GM12878 (cell line): ENCODE data around the gene COL23A1. TPM values are rescaled to one million over a fixed set of nuclear protein-coding genes. Genes with fewer than 3 reads are reported as not detected.

Experiments used
- ATAC-seq: fragments of 200-7000 bp; cut with Tn5 transposase; 3 replicates; pipeline ENCODE4 v1.9.1; 2020; ENCODE audit warnings: mild to moderate bottlenecking, moderate library complexity
- BruUV-seq: library from RNA; stranded (reverse); fragments of 400-500 nt; replicated peaks from 2 replicates; lab custom pipeline; 2021; lab: Mats Ljungman, UMichigan
- CTCF ChIA-PET: fragments of 300-600 bp; sonication (Branson Sonifier 250); formaldehyde crosslinking; extraction: SDS; loops from one replicate; lab custom pipeline; 2021; ENCODE audit warnings: inconsistent platforms; lab: Yijun Ruan, JAX
- POLR2A ChIA-PET: fragments of 350-600 bp; formaldehyde crosslinking; extraction: SDS; loops from one replicate; lab custom pipeline; 2021; ENCODE audit warnings: inconsistent platforms; lab: Charles Lee
- RAD21 ChIA-PET: fragments of 300-600 bp; sonication (Branson Sonifier 250); formaldehyde crosslinking; loops from one replicate; lab custom pipeline; 2023; ENCODE audit warnings: antibody characterized with exemption; ENCODE audit not compliant: unreplicated experiment; lab: Charles Lee
- SMC1A ChIA-PET: fragments of 300-600 bp; sonication (Branson Sonifier 250); formaldehyde crosslinking; loops from one replicate; lab custom pipeline; 2023; ENCODE audit not compliant: unreplicated experiment, uncharacterized antibody; lab: Charles Lee
- DNase-seq: peaks from one replicate; pipeline ENCODE4 v3.0.0-alpha.2; 2011; ENCODE audit warnings: low read depth, low spot score
- FAIRE-seq: peaks from 3 replicates; lab custom pipeline; 2011; peaks lifted over from hg19 to GRCh38; lab: Jason Lieb, UNC
- H2AFZ ChIP-seq: 2 replicates; pipeline ENCODE4 v1.6.0; 2011; ENCODE audit warnings: low read depth, low read length, control low read depth; ENCODE audit not compliant: control insufficient read depth
- H3K27ac ChIP-seq: 2 replicates; pipeline ENCODE4 v1.5.1; 2011; ENCODE audit warnings: control low read depth; ENCODE audit not compliant: control insufficient read depth, insufficient read depth
- H3K27me3 ChIP-seq, 2 experiments: replicated peaks in 1 of 2; 2 replicates each; pipeline versions ENCODE4 v1.6.0 to v1.6.1; 2011; ENCODE audit warnings: low read length in 1 of 2; ENCODE audit not compliant: control insufficient read depth in 2 of 2, insufficient read depth in 2 of 2
- H3K36me3 ChIP-seq, 2 experiments: 2 replicates each; pipeline ENCODE4 v1.5.1; 2011; ENCODE audit warnings: low read length in 1 of 2; ENCODE audit not compliant: control insufficient read depth in 2 of 2, insufficient read depth in 2 of 2
- H3K4me1 ChIP-seq: 2 replicates; pipeline ENCODE4 v1.6.1; 2011; ENCODE audit warnings: mild to moderate bottlenecking, low read length, moderate library complexity, mixed read lengths; ENCODE audit not compliant: control insufficient read depth, insufficient read depth
- H3K4me2 ChIP-seq: 2 replicates; pipeline ENCODE4 v1.6.0; 2011; ENCODE audit warnings: control low read depth; ENCODE audit not compliant: control insufficient read depth, insufficient read depth
- H3K4me3 ChIP-seq: fragments of 200-600 bp; sonication (generic); 2 replicates; pipeline ENCODE4 v1.5.1; 2016
- H3K79me2 ChIP-seq: 2 replicates; pipeline ENCODE4 v1.6.0; 2011; ENCODE audit warnings: low read length; ENCODE audit not compliant: control insufficient read depth, insufficient read depth
- H3K9ac ChIP-seq: 2 replicates; pipeline ENCODE4 v1.8.0; 2011; ENCODE audit warnings: low read length, control low read depth, mixed read lengths; ENCODE audit not compliant: control insufficient read depth, insufficient read depth
- H3K9me3 ChIP-seq: replicated peaks from 3 replicates; pipeline ENCODE4 v1.5.1; 2011; ENCODE audit warnings: mild to moderate bottlenecking, low read length; ENCODE audit not compliant: control insufficient read depth, insufficient read depth
- H4K20me1 ChIP-seq: 2 replicates; pipeline ENCODE4 v1.6.0; 2011; ENCODE audit not compliant: control insufficient read depth, insufficient read depth
- ASH2L ChIP-seq: fragments of 300-600, 200-600 bp; sonication (generic); IDR thresholded peaks from 2 replicates; pipeline ENCODE4 v1.6.1; 2017; ENCODE audit warnings: low read depth, mild to moderate bottlenecking, borderline replicate concordance
- BRCA1 ChIP-seq: IDR thresholded peaks from 2 replicates; pipeline ENCODE4 v1.6.1; 2011; ENCODE audit warnings: low read depth, low read length, improper control_type of control experiment
- DPF2 ChIP-seq: fragments of 450-650 bp; IDR thresholded peaks from 2 replicates; pipeline ENCODE4 v1.6.1; 2017; ENCODE audit warnings: mild to moderate bottlenecking
- ESRRA ChIP-seq: IDR thresholded peaks from 2 replicates; pipeline ENCODE4 v1.6.1; 2012; ENCODE audit warnings: mild to moderate bottlenecking, low read length, improper control_type of control experiment
- GATAD2B ChIP-seq: fragments of 450-650 bp; conservative IDR thresholded peaks from 2 replicates; pipeline ENCODE4 v1.6.1; 2017; ENCODE audit warnings: low read depth, mild to moderate bottlenecking, moderate library complexity
- MYB ChIP-seq: fragments of 150-350 bp; IDR thresholded peaks from 2 replicates; pipeline ENCODE4 v1.6.1; 2014; ENCODE audit warnings: mild to moderate bottlenecking, low read depth, low read length, borderline replicate concordance
- PAX8 ChIP-seq: fragments of 450-650 bp; IDR thresholded peaks from 2 replicates; pipeline ENCODE4 v1.6.1; 2017; ENCODE audit warnings: mild to moderate bottlenecking, moderate library complexity
- PML ChIP-seq: IDR thresholded peaks from 2 replicates; pipeline ENCODE4 v1.6.1; 2012; ENCODE audit warnings: low read length, inconsistent platforms
- RAD21 ChIP-seq: IDR thresholded peaks from 2 replicates; pipeline ENCODE4 v1.6.1; 2011; ENCODE audit warnings: mild to moderate bottlenecking, low read depth, low read length, moderate library complexity; ENCODE audit not compliant: insufficient read depth
- RBBP5 ChIP-seq: fragments of 200-600 bp; sonication (generic); conservative IDR thresholded peaks from 2 replicates; pipeline ENCODE4 v1.6.1; 2016
- SRF ChIP-seq, 2 experiments: IDR thresholded peaks; 2 replicates each; pipeline ENCODE4 v1.6.1; 2011; ENCODE audit warnings: low read depth in 2 of 2, low read length in 2 of 2, mild to moderate bottlenecking in 1 of 2, moderate library complexity in 1 of 2
- TARDBP ChIP-seq: IDR thresholded peaks from 2 replicates; pipeline ENCODE4 v1.6.1; 2016; ENCODE audit warnings: borderline replicate concordance
- ZNF24 ChIP-seq: fragments of 450-650 bp; IDR thresholded peaks from 2 replicates; pipeline ENCODE4 v1.6.1; 2017; ENCODE audit warnings: antibody characterized with exemption, mild to moderate bottlenecking
- WGBS: methylation state at CpG from one replicate; pipeline ENCODE4 v1.1.6; 2016; ENCODE audit warnings: low lambda C conversion rate; ENCODE audit not compliant: insufficient replicate concordance, insufficient coverage; ENCODE audit errors: missing lambda C conversion rate; 5-methylcytosine and 5-hydroxymethylcytosine counted together
- in situ Hi-C: fragments of 300-500 bp; cut with MboI; formaldehyde crosslinking; loops from 9 replicates; pipeline ENCODE4 v1.14.3; 2018; ENCODE audit warnings: mixed read lengths
- intact Hi-C: fragments of 100-400 bp; cut with micrococcal nuclease; formaldehyde crosslinking; loops from one replicate; pipeline ENCODE4 v1.14.2; 2022; ENCODE audit not compliant: unreplicated experiment
- polyA plus RNA-seq, 11 experiments: library from polyadenylated mRNA; depleted of rRNA in 4 of 11; unstranded in 6 of 11; stranded (reverse) in 5 of 11; fragments of >200 nt; fragmentation: Nextera tagmentation in 4 of 11; fragmentation: Illumina TruSeq in 1 of 11; extraction: Ambion mirVana in 4 of 11; extraction: Trizol in 1 of 11; gene quantifications; 1 replicate in 1 of 11; 2 replicates in 10 of 11; pipeline versions ENCODE4 v1.2.1 to v1.2.3, GENCODE V29; 2011 to 2016; ENCODE audit warnings: inconsistent platforms in 2 of 11, missing spikeins in 2 of 11, low read depth in 1 of 11
- total RNA-seq, 4 experiments: library from RNA; depleted of rRNA in 3 of 4; stranded (reverse); fragments of >200 nt in 3 of 4; fragmentation: Illumina TruSeq in 1 of 4; extraction: Trizol in 1 of 4; gene quantifications; 2 replicates each; pipeline versions ENCODE4 v1.2.1 to v1.2.3, GENCODE V29; 2013 to 2021
- TF ChIP-seq, protein P1 (sequence below): IDR thresholded peaks from 2 replicates; pipeline ENCODE4 v1.6.1; 2011; ENCODE audit warnings: borderline replicate concordance, low read depth, mild to moderate bottlenecking, moderate library complexity, low read length; ENCODE audit not compliant: insufficient read depth, poor library complexity, severe bottlenecking
- TF ChIP-seq, protein P2 (sequence below): IDR thresholded peaks from 2 replicates; pipeline ENCODE4 v1.6.1; 2012; ENCODE audit warnings: low read depth, low read length, improper control_type of control experiment
- TF ChIP-seq, protein P3 (sequence below): fragments of 450-650 bp; IDR thresholded peaks from 2 replicates; pipeline ENCODE4 v1.6.1; 2018; ENCODE audit warnings: borderline replicate concordance, mild to moderate bottlenecking; ENCODE audit not compliant: partially characterized antibody
- TF ChIP-seq, protein P4 (sequence below): fragments of 450-650 bp; IDR thresholded peaks from 2 replicates; pipeline ENCODE4 v1.6.1; 2017; ENCODE audit warnings: borderline replicate concordance
- TF ChIP-seq, protein P5 (sequence below), 3 experiments: IDR thresholded peaks in 2 of 3; conservative IDR thresholded peaks in 1 of 3; 2 replicates each; pipeline ENCODE4 v1.5.1; 2011; ENCODE audit warnings: low read depth in 3 of 3, low read length in 3 of 3, mild to moderate bottlenecking in 3 of 3, control low read depth in 2 of 3, moderate library complexity in 2 of 3, inconsistent platforms in 1 of 3, mixed read lengths in 1 of 3; ENCODE audit not compliant: control insufficient read depth in 2 of 3, insufficient read depth in 1 of 3; ENCODE audit errors: extremely low read depth in 1 of 3

Gene COL23A1
- total and polyA plus RNA-seq, 10 of the 15 experiments (the other 5 are each of a cell fraction or from before 2014, with no cell fraction given): 0.03 to 0.83 (median 0.09) TPM; not detected in 5

DNA sequence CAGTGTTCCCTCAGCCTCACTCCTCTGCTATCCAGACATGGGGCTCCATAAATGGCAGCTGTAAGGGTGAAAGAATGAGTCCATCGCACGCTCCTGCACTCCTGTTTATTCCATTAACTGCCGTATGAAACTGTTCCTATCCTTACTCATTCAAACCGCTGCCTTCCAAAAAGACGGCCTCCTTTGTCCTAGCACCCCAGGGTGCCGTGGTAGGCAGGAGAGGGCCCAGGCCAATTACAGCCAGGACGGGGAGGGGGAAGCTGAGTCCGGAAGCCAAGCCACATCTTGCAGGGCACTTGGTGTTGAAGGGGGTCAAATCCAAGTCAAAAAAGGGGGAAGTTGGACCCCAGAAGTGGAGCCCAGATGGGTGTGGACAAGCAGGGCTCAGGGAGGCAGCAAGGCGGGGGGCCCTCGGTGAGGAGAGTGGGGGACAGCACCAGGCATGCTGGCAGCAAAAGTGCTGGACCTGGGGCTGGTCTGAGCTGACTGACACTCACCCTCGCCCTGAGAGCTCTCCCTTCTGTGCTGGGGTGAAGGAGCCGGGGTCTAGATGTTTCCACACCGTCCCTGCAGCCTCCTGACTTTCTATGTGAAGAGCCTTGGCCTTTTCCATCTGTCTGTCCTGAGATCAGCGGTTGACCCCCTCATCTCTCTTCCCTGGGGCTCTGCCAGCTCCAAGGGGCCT, 63.3 kb downstream of the COL23A1 start:
- DNase-seq: no peak
- ChIA-PET CTCF (no interaction called here), POLR2A (no interaction called here), RAD21 (no interaction called here), SMC1A (no interaction called here)
- Histone ChIP-seq H3K4me2 (no peak overlapping the region), H3K27ac (no peak overlapping the region), H2AFZ (no peak overlapping the region), H3K9me3 (no peaks in the 10 kb centered on the region), H3K36me3 (no peaks in the 10 kb centered on the region), H3K27me3 (no peaks in the 10 kb centered on the region), H3K4me3 (no peak overlapping the region), H3K4me1 (no peaks in the 10 kb centered on the region), H4K20me1 (no peaks in the 10 kb centered on the region), H3K9ac (no peak overlapping the region), H3K79me2 (no peaks in the 10 kb centered on the region)
- TF ChIP-seq, protein P1, sequence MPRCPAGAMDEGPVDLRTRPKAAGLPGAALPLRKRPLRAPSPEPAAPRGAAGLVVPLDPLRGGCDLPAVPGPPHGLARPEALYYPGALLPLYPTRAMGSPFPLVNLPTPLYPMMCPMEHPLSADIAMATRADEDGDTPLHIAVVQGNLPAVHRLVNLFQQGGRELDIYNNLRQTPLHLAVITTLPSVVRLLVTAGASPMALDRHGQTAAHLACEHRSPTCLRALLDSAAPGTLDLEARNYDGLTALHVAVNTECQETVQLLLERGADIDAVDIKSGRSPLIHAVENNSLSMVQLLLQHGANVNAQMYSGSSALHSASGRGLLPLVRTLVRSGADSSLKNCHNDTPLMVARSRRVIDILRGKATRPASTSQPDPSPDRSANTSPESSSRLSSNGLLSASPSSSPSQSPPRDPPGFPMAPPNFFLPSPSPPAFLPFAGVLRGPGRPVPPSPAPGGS: no peak
- no peak for TF ChIP-seq PAX8
- no peak for TF ChIP-seq PML
- no peak for TF ChIP-seq GATAD2B
- TF ChIP-seq RAD21: no peak
- TF ChIP-seq, protein P2, sequence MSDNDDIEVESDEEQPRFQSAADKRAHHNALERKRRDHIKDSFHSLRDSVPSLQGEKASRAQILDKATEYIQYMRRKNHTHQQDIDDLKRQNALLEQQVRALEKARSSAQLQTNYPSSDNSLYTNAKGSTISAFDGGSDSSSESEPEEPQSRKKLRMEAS: no peak
- TF ChIP-seq BRCA1: no peak
- TF ChIP-seq TARDBP: no peak
- TF ChIP-seq, protein P3, sequence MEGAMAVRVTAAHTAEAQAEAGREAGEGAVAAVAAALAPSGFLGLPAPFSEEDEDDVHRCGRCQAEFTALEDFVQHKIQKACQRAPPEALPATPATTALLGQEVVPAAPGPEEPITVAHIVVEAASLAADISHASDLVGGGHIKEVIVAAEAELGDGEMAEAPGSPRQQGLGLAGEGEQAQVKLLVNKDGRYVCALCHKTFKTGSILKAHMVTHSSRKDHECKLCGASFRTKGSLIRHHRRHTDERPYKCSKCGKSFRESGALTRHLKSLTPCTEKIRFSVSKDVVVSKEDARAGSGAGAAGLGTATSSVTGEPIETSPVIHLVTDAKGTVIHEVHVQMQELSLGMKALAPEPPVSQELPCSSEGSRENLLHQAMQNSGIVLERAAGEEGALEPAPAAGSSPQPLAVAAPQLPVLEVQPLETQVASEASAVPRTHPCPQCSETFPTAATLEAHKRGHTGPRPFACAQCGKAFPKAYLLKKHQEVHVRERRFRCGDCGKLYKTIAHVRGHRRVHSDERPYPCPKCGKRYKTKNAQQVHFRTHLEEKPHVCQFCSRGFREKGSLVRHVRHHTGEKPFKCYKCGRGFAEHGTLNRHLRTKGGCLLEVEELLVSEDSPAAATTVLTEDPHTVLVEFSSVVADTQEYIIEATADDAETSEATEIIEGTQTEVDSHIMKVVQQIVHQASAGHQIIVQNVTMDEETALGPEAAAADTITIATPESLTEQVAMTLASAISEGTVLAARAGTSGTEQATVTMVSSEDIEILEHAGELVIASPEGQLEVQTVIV: no peak
- TF ChIP-seq, protein P4, sequence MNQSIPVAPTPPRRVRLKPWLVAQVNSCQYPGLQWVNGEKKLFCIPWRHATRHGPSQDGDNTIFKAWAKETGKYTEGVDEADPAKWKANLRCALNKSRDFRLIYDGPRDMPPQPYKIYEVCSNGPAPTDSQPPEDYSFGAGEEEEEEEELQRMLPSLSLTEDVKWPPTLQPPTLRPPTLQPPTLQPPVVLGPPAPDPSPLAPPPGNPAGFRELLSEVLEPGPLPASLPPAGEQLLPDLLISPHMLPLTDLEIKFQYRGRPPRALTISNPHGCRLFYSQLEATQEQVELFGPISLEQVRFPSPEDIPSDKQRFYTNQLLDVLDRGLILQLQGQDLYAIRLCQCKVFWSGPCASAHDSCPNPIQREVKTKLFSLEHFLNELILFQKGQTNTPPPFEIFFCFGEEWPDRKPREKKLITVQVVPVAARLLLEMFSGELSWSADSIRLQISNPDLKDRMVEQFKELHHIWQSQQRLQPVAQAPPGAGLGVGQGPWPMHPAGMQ: no peak
- TF ChIP-seq, protein P5, sequence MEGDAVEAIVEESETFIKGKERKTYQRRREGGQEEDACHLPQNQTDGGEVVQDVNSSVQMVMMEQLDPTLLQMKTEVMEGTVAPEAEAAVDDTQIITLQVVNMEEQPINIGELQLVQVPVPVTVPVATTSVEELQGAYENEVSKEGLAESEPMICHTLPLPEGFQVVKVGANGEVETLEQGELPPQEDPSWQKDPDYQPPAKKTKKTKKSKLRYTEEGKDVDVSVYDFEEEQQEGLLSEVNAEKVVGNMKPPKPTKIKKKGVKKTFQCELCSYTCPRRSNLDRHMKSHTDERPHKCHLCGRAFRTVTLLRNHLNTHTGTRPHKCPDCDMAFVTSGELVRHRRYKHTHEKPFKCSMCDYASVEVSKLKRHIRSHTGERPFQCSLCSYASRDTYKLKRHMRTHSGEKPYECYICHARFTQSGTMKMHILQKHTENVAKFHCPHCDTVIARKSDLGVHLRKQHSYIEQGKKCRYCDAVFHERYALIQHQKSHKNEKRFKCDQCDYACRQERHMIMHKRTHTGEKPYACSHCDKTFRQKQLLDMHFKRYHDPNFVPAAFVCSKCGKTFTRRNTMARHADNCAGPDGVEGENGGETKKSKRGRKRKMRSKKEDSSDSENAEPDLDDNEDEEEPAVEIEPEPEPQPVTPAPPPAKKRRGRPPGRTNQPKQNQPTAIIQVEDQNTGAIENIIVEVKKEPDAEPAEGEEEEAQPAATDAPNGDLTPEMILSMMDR (IDR thresholded peaks at IDR 0.05 in 2 of 3, conservative IDR thresholded peaks at IDR 0.05 in 1 of 3; ENCODE audit: control insufficient read depth in 2 of 3, extremely low read depth in 1 of 3, insufficient read depth in 1 of 3, low read depth in 3 of 3, low read length in 3 of 3): no peak
- TF ChIP-seq DPF2: no peak
- no peak for TF ChIP-seq MYB
- no peak for TF ChIP-seq ZNF24
- no peak for TF ChIP-seq ASH2L
- TF ChIP-seq RBBP5: no peak
- no peak for TF ChIP-seq ESRRA
- TF ChIP-seq SRF (IDR thresholded peaks at IDR 0.05; ENCODE audit: low read depth in 2 of 2, low read length in 2 of 2): no peak
- intact Hi-C loops: no loop called here
- no peak for ATAC-seq
- in situ Hi-C loops: no loop called here
- no peak for FAIRE-seq
- 26% methylated on average over 14 of the region's 14 CpGs for WGBS
- no TSS peak for BruUV-seq
